ENCODE measurements around the gene UBE2S.
A peak's percentile ranks its signal among the peaks of the same experiment; 100 is the strongest.

Gene UBE2S

DNA sequence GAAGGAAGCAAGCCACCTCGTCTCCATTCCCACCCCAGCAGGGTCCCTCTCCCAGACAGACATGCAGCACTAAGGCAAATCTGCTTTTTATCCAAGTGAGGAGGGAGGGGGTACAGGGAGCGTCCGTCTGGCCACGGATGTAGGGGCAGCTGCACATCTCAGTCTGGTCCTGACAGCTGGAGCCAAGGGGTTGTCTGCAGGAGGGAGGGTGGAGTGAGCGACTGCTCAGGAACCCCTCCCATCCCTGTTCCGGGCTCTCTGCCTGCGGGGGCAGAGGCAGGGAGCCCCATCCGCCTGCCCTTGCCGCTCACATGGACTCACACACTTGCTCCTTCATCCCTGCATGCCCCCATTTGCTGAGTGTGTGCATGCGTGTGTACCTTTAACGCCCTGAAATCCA is 28.4 kb downstream of the UBE2S start:
- DNase-seq (ENCODE audit: low spot score): no peak
- H3K27ac ChIP-seq: peak overlapping the region; percentile 37
- TF ChIP-seq, protein P1, sequence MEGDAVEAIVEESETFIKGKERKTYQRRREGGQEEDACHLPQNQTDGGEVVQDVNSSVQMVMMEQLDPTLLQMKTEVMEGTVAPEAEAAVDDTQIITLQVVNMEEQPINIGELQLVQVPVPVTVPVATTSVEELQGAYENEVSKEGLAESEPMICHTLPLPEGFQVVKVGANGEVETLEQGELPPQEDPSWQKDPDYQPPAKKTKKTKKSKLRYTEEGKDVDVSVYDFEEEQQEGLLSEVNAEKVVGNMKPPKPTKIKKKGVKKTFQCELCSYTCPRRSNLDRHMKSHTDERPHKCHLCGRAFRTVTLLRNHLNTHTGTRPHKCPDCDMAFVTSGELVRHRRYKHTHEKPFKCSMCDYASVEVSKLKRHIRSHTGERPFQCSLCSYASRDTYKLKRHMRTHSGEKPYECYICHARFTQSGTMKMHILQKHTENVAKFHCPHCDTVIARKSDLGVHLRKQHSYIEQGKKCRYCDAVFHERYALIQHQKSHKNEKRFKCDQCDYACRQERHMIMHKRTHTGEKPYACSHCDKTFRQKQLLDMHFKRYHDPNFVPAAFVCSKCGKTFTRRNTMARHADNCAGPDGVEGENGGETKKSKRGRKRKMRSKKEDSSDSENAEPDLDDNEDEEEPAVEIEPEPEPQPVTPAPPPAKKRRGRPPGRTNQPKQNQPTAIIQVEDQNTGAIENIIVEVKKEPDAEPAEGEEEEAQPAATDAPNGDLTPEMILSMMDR (conservative IDR thresholded peaks at IDR 0.05; ENCODE audit: low read depth): no peak
- CTCF ChIA-PET: no interaction called here
- POLR2A ChIA-PET (ENCODE audit: low non-redundant PET): no interaction called here

DNA sequence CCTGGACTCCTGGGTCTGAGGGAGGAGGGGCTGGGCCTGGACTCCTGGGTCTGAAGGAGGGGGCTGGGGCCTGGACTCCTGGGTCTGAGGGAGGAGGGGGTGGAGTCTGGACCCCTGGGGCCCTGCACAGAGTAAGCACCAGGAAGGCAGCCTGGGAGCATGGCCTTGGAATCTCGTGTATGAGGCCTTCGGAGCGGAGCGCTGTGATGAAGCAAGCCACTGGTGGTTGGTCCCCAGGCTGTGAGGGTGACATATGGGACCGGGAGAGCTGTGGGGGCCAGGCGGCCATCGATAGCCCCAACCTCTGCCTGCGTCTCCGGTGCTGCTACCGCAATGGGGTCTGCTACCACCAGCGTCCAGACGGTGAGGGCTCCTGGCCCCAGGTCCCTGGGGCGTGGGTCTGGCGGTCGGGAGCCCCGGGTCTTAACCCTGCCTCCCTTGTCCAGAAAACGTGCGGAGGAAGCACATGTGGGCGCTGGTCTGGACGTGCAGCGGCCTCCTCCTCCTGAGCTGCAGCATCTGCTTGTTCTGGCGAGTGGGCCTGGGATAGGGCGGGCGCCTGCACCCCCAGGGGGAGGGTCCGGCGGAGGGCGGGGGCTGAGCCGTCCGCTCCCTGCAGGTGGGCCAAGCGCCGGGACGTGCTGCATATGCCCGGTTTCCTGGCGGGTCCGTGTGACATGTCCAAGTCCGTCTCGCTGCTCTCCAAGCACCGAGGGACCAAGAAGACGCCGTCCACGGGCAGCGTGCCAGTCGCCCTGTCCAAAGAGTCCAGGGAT is 30.0 kb downstream of the UBE2S start:
- POLR2A ChIA-PET (ENCODE audit: low non-redundant PET): no interaction called here

DNA sequence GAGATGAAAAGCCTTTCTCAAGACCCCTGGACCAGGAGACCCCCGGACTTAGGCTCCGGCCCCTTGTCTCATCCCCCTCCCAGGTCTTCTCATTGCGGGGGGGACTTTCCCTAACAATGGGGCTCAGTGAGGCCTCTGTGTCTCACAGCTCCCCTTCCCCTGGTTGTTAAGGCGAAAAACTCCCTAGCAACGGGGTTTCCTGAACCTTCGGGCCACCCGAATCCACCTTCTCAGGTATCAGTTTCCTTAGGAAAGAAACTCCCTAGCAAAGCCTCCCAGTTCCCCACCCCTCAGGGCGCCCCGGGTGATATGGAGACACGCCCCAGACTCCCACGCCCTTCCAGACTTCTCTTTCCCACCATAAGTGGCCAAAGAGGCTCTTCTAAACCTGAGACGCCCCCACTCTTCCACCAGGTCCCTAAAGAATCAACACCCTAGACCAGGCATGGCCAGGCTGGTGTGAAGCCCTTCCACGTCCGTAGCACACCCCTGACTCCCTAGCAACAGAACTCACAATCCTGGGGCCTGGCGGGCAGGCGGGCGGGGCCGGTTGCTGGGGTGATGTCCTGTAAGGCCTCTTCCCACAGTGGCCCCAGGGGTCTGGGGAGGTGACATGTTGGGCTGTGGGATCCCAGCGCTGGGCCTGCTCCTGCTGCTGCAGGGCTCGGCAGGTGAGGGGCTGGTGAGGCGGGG is 31.2 kb downstream of the UBE2S start, which contains the start of gene TMEM190:
TSS of gene TMEM190 (plus strand) at position 586 of the 693 bp plus-strand sequence. CDS start at position 614, 28 bp downstream.
- ChIA-PET POLR2A (ENCODE audit: low non-redundant PET) (interaction anchor here (0.7 kb wide), 1 partner anchor 79 kb away, joined by 6 read pairs; no protein-coding TSS in a partner anchor), CTCF (interaction anchor here (0.6 to 1.3 kb wide), 4 partner anchors 49 to 91 kb away, joined by 3 to 5 read pairs (median 4); no protein-coding TSS in a partner anchor)
- TF ChIP-seq, protein P1 (conservative IDR thresholded peaks at IDR 0.05; ENCODE audit: low read depth): no peak
- H3K27ac ChIP-seq: 0 out of 2 replicates have a peak within 1 kb of the TSS, but pooled peaks have one; percentile 7
- DNase-seq (ENCODE audit: low spot score): no peak

More for the DNA sequence above, 30.0 kb downstream of the UBE2S start:
- TF ChIP-seq, protein P1 (conservative IDR thresholded peaks at IDR 0.05; ENCODE audit: low read depth): no peak
- CTCF ChIA-PET: interaction anchor here (1.1 kb wide), 1 partner anchor 75 kb away, joined by 3 read pairs; no protein-coding TSS in a partner anchor
- no peak for DNase-seq (ENCODE audit: low spot score)
- H3K27ac ChIP-seq: no peak overlapping the region

DNA sequence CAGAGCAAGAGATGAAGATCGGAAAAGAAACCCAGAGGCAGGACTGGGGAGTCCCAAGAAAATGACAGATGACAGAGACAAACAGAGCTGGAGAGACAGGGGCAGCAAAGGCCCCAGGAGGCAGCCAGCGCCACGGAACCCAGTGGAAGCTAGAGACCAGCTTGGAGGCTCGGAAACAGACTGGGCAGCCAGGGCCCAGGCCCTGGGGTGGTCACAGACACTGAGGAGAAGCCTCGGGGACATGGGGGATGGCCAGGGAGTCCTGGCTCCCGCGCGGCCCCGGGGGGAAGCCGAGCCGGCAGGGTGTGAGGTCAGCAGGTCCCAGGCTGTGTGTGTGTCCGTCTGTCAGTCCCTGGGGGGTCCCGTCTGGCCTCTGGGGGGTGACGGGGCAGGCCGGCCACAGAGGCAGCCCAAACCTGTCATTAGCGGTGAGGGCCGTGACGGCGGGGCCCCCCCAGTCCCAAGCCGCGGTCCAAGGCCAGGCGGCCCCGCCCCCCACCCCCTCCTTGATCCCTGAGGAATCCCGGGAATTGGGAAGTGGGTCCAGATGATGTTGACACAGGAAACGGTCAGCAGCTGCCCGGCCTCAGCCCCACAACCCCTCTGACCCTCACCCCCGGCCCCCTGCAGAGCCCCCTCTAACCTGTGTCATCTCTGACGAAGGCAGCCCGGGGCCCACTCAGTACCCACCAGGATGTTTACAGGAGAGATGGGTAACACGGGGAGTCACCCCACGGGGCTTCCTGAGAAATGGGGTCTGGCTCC is 33.4 kb downstream of the UBE2S start:
- peak overlapping the region; percentile 28; the same call in 1 of the 2 replicates for H3K27ac ChIP-seq
- TF ChIP-seq, protein P1 (conservative IDR thresholded peaks at IDR 0.05; ENCODE audit: low read depth): no peak

DNA sequence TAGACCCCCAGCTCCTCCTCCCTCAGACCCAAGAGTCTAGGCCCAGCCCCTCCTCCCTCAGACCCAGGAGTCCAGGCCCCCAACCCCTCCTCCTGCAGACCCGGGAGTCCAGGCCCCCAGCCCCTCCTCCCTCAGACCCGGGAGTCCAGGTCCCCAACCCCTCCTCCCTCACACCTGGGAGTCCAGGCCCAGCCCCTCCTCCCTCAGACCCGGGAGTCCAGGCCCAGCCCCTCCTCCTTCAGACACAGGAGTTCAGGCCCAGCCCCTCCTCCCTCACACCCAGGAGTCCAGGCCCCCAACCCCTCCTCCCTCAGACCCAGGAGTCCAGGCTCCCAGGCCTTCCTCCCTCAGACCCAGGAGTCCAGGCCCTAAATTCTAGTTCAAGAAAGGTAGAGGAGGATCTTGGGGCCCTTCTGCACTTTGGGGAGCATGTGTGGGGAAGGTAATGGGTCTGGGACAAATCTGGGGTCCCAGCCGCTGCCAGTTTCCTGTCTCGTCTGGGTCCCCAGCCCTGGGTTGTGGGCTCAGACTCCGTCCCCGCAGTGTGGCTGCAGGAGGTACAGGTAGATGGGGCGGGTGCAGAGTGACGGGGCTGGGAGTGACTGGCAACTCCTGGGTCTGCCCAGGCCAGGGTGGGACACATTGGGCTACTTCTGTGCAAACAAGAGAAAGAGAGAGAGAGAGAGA is 34.1 kb downstream of the UBE2S start:
- TF ChIP-seq, protein P1 (conservative IDR thresholded peaks at IDR 0.05; ENCODE audit: low read depth): no peak
- H3K27ac ChIP-seq: peak overlapping the region; percentile 28; the same call in 1 of the 2 replicates
- no peak for DNase-seq (ENCODE audit: low spot score)
- POLR2A ChIA-PET (ENCODE audit: low non-redundant PET): interaction anchor here (1.1 to 1.2 kb wide), 2 partner anchors 11 to 13 kb away, joined by 3 to 4 read pairs; partner anchors contain the start of genes RPL28 and TMEM238
- CTCF ChIA-PET: interaction anchor here (1.2 kb wide), 1 partner anchor 81 kb away, joined by 4 read pairs; no protein-coding TSS in a partner anchor

More for the DNA sequence above, 33.4 kb downstream of the UBE2S start:
- CTCF ChIA-PET: no interaction called here
- POLR2A ChIA-PET (ENCODE audit: low non-redundant PET): no interaction called here
- no peak for DNase-seq (ENCODE audit: low spot score)
